K562 (cell line): Measurements from ENCODE around the gene CNN3. TPM values are rescaled to one million over a fixed set of nuclear protein-coding genes. Genes with fewer than 3 reads are reported as not detected.

Experiments
- ARNT ChIP-seq, 2 experiments: fragments of 450-650 bp; IDR thresholded peaks; 2 replicates each; pipeline ENCODE4 v1.6.1; 2016; ENCODE audit warnings: mild to moderate bottlenecking in 1 of 2
- ERF ChIP-seq: fragments of 450-650 bp; formaldehyde crosslinking; IDR thresholded peaks from 2 replicates; pipeline ENCODE4 v1.4.0; 2020; ENCODE audit warnings: mild to moderate bottlenecking, mixed read lengths
- ESRRB ChIP-seq: fragments of 250-450 bp; sonication (Bioruptor Pico); IDR thresholded peaks from 2 replicates; pipeline ENCODE4 v1.5.0; 2020; ENCODE audit warnings: mild to moderate bottlenecking, moderate library complexity, borderline replicate concordance
- HDAC8 ChIP-seq: fragments of 450-650 bp; IDR thresholded peaks from 2 replicates; pipeline ENCODE4 v1.6.1; 2016; ENCODE audit warnings: mild to moderate bottlenecking, missing genetic modification characterization, moderate library complexity, missing compliant biosample characterization
- HNRNPL ChIP-seq: fragments of 200-400 bp; formaldehyde crosslinking; IDR thresholded peaks from 2 replicates; pipeline ENCODE4 v1.6.1; 2017; ENCODE audit warnings: low read depth, mild to moderate bottlenecking, low read length
- MAFK ChIP-seq: IDR thresholded peaks from 2 replicates; pipeline ENCODE4 v1.6.1; 2011; ENCODE audit warnings: low read length, improper control_type of control experiment
- NFE2L1 ChIP-seq: fragments of 450-650 bp; IDR thresholded peaks from 2 replicates; pipeline ENCODE4 v1.6.1; 2016; ENCODE audit warnings: missing genetic modification characterization, low read depth, mild to moderate bottlenecking, missing compliant biosample characterization, moderate library complexity, borderline replicate concordance
- NFIC ChIP-seq: fragments of 450-650 bp; IDR thresholded peaks from 2 replicates; pipeline ENCODE4 v1.6.1; 2017; ENCODE audit warnings: mild to moderate bottlenecking, inconsistent platforms
- PHF21A ChIP-seq: fragments of 450-650 bp; IDR thresholded peaks from 2 replicates; pipeline ENCODE4 v1.6.1; 2017; ENCODE audit warnings: low read depth, borderline replicate concordance
- POU5F1 ChIP-seq: fragments of 150-350 bp; IDR thresholded peaks from 2 replicates; pipeline ENCODE4 v1.6.1; 2014; ENCODE audit warnings: borderline replicate concordance, low read length, low read depth, mild to moderate bottlenecking; ENCODE audit not compliant: partially characterized antibody
- PTTG1 ChIP-seq: fragments of 450-650 bp; IDR thresholded peaks from 2 replicates; pipeline ENCODE4 v1.6.1; 2016; ENCODE audit warnings: low read depth, mild to moderate bottlenecking, missing genetic modification characterization, missing compliant biosample characterization
- RBFOX2 ChIP-seq: fragments of 200-400 bp; formaldehyde crosslinking; IDR thresholded peaks from 2 replicates; pipeline ENCODE4 v1.6.1; 2017; ENCODE audit warnings: low read depth, mild to moderate bottlenecking, low read length, moderate library complexity
- SMAD4 ChIP-seq: fragments of 250-450 bp; sonication (Bioruptor Pico); conservative IDR thresholded peaks from 2 replicates; pipeline ENCODE4 v1.8.0; 2021; ENCODE audit warnings: inconsistent platforms, mild to moderate bottlenecking, moderate library complexity
- ZNF165 ChIP-seq: fragments of 250-450 bp; sonication (Bioruptor Pico); IDR thresholded peaks from 2 replicates; pipeline ENCODE4 v1.4.0; 2020; ENCODE audit warnings: borderline replicate concordance
- ZNF197 ChIP-seq: fragments of 200-800 bp; sonication (Bioruptor generic); IDR thresholded peaks from 2 replicates; pipeline ENCODE4 v1.6.1; 2016; ENCODE audit warnings: low read depth, missing genetic modification characterization, missing compliant biosample characterization
- ZNF274 ChIP-seq: IDR thresholded peaks from 2 replicates; pipeline ENCODE4 v1.6.1; 2011; ENCODE audit warnings: low read depth, mild to moderate bottlenecking, low read length, moderate library complexity, borderline replicate concordance
- polyA plus RNA-seq, 8 experiments: library from polyadenylated mRNA; depleted of rRNA in 4 of 8; stranded (reverse) in 5 of 8; unstranded in 3 of 8; fragments of >200 nt; fragmentation: Nextera tagmentation in 2 of 8; fragmentation: Illumina TruSeq in 1 of 8; extraction: Ambion mirVana in 2 of 8; extraction: Trizol in 1 of 8; gene quantifications; 2 replicates each; pipeline versions ENCODE4 v1.2.1 to v1.2.3, GENCODE V29; 2011 to 2014; ENCODE audit warnings: inconsistent platforms in 1 of 8, missing spikeins in 1 of 8
- total RNA-seq, 7 experiments: library from RNA; depleted of rRNA in 6 of 7; stranded (reverse); fragments of >200 nt in 6 of 7; fragmentation: Illumina TruSeq in 2 of 7; extraction: Trizol in 2 of 7; gene quantifications; 2 replicates each; pipeline versions ENCODE4 v1.2.1 to v1.2.3, GENCODE V29; 2011 to 2021; ENCODE audit warnings: low replicate concordance in 1 of 7
- TF ChIP-seq, protein P1 (sequence below): fragments of 450-650 bp; IDR thresholded peaks from 2 replicates; pipeline ENCODE4 v1.6.1; 2016; ENCODE audit warnings: antibody characterized with exemption
- TF ChIP-seq, protein P2 (sequence below), 2 experiments: fragments of 450-650 bp; IDR thresholded peaks; 2 replicates each; pipeline ENCODE4 v1.6.1; 2018; ENCODE audit warnings: mild to moderate bottlenecking in 2 of 2, low read depth in 1 of 2; ENCODE audit not compliant: partially characterized antibody in 2 of 2
- TF ChIP-seq, protein P3 (sequence below): fragments of 250-450 bp; sonication (Bioruptor Pico); IDR thresholded peaks from 2 replicates; pipeline ENCODE4 v1.4.0; 2020
- TF ChIP-seq, protein P4 (sequence below): fragments of 250-450 bp; sonication (Bioruptor Pico); IDR thresholded peaks from 2 replicates; pipeline ENCODE4 v1.5.0; 2021

CNN3 gene
- total and polyA plus RNA-seq, 9 of the 15 experiments (the other 6 are each of a cell fraction or from before 2014, with no cell fraction given) = 0.06 to 0.62 (median 0.18) TPM; not detected in 4

DNA sequence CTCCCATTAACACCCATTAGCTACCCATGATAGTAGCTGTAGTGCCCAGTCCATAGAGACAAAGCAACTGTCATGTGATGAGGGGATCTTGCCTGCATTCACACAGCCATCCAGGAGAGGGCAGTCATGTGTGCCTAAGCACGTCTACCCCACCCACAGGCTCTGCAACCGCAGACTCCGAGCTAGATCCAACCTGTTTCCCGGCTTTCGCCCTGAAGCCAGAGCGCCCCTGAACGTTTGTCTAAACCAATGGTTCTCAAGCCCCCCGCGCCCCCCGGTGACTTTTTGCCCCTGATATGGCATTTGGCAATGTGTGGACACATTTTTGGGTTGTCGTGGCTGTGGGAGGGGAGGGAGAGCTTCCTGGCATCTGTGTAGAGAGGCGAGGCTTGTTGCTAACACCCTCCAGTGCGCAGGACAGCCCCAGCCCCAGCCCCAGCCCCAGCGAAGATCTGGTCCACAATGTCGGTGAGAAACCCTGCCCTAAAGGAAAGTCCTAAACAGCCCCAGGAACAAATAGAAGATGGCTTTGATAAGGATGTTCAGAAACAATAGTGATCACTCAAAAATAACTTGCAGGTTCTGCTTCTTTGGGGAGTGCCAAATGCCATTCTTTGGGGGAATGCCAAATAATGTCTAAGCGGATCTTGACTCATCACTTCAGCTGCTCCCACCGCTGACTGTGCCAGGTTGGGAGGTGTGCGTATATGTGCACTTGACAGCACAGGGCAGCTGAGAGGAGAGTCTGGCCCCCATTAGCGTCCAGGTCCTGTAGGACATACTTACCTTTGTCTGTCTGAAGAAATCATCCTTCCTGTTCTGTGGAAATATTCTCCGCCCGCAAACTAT, 72.2 kb downstream of the CNN3 start (continued):
- TF ChIP-seq, protein P1, sequence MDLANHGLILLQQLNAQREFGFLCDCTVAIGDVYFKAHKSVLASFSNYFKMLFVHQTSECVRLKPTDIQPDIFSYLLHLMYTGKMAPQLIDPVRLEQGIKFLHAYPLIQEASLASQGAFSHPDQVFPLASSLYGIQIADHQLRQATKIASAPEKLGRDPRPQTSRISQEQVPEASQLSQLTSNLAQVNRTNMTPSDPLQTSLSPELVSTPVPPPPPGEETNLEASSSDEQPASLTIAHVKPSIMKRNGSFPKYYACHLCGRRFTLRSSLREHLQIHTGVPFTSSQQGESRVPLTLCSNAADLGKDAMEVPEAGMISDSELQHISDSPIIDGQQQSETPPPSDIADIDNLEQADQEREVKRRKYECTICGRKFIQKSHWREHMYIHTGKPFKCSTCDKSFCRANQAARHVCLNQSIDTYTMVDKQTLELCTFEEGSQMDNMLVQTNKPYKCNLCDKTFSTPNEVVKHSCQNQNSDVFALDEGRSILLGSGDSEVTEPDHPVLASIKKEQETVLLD = no peak
- TF ChIP-seq HDAC8 (tag) = no peak
- TF ChIP-seq, protein P2, sequence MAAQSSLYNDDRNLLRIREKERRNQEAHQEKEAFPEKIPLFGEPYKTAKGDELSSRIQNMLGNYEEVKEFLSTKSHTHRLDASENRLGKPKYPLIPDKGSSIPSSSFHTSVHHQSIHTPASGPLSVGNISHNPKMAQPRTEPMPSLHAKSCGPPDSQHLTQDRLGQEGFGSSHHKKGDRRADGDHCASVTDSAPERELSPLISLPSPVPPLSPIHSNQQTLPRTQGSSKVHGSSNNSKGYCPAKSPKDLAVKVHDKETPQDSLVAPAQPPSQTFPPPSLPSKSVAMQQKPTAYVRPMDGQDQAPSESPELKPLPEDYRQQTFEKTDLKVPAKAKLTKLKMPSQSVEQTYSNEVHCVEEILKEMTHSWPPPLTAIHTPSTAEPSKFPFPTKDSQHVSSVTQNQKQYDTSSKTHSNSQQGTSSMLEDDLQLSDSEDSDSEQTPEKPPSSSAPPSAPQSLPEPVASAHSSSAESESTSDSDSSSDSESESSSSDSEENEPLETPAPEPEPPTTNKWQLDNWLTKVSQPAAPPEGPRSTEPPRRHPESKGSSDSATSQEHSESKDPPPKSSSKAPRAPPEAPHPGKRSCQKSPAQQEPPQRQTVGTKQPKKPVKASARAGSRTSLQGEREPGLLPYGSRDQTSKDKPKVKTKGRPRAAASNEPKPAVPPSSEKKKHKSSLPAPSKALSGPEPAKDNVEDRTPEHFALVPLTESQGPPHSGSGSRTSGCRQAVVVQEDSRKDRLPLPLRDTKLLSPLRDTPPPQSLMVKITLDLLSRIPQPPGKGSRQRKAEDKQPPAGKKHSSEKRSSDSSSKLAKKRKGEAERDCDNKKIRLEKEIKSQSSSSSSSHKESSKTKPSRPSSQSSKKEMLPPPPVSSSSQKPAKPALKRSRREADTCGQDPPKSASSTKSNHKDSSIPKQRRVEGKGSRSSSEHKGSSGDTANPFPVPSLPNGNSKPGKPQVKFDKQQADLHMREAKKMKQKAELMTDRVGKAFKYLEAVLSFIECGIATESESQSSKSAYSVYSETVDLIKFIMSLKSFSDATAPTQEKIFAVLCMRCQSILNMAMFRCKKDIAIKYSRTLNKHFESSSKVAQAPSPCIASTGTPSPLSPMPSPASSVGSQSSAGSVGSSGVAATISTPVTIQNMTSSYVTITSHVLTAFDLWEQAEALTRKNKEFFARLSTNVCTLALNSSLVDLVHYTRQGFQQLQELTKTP (IDR thresholded peaks at IDR 0.05; ENCODE audit: low read depth in 1 of 2, partially characterized antibody in 2 of 2) = peak in 1 of 2 experiments; percentile 32
- no peak for TF ChIP-seq MAFK
- no peak for TF ChIP-seq ZNF197 (CRISPR knock-in tag)
- TF ChIP-seq ZNF274 = no peak
- no peak for TF ChIP-seq ZNF165 (CRISPR knock-in tag)
- no peak for TF ChIP-seq ERF (CRISPR knock-in tag)
- no peak for TF ChIP-seq PHF21A
- no peak for TF ChIP-seq ESRRB (CRISPR knock-in tag)
- TF ChIP-seq, protein P3, sequence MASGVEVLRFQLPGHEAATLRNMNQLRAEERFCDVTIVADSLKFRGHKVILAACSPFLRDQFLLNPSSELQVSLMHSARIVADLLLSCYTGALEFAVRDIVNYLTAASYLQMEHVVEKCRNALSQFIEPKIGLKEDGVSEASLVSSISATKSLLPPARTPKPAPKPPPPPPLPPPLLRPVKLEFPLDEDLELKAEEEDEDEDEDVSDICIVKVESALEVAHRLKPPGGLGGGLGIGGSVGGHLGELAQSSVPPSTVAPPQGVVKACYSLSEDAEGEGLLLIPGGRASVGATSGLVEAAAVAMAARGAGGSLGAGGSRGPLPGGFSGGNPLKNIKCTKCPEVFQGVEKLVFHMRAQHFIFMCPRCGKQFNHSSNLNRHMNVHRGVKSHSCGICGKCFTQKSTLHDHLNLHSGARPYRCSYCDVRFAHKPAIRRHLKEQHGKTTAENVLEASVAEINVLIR (CRISPR knock-in tag) = no peak
- TF ChIP-seq NFIC = no peak
- TF ChIP-seq SMAD4 (CRISPR knock-in tag) = 0 out of 2 replicates have a peak, but pooled peaks have one; percentile 49
- TF ChIP-seq, protein P4, sequence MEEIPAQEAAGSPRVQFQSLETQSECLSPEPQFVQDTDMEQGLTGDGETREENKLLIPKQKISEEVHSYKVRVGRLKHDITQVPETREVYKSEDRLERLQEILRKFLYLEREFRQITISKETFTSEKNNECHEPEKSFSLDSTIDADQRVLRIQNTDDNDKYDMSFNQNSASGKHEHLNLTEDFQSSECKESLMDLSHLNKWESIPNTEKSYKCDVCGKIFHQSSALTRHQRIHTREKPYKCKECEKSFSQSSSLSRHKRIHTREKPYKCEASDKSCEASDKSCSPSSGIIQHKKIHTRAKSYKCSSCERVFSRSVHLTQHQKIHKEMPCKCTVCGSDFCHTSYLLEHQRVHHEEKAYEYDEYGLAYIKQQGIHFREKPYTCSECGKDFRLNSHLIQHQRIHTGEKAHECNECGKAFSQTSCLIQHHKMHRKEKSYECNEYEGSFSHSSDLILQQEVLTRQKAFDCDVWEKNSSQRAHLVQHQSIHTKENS (CRISPR knock-in tag) = no peak
- no peak for TF ChIP-seq NFE2L1
- TF ChIP-seq ARNT (IDR thresholded peaks at IDR 0.05) = no peak
- TF ChIP-seq PTTG1 (tag) = no peak
- no peak for TF ChIP-seq RBFOX2
- TF ChIP-seq HNRNPL = no peak
- TF ChIP-seq POU5F1 = no peak
